ENCODE measurements around the gene NKD2. TPM values are rescaled to one million over a fixed set of nuclear protein-coding genes. Genes with fewer than 3 reads are reported as not detected.

Gene NKD2
- 1 to 10 TPM in 1 of 2 experiments, under 1 TPM in 1; 0.41 to 1.1 TPM for total RNA-seq

GRCh38 chr5:1008451-1009358 lies at the start of gene NKD2:
Gene NKD2 (plus strand): TSS chr5:1008802. CDS start chr5:1009058, 256 bp downstream.
- H3K4me3 Mint-ChIP-seq: peak within 1 kb of the TSS; percentile 47
- ChIA-PET CTCF (interaction anchor here (0.6 to 3.2 kb wide), 4 partner anchors 77 to 339 kb away, joined by 3 to 11 read pairs (median 4); no protein-coding TSS in a partner anchor), POLR2A (no interaction called here)
- no peaks in the 10 kb centered on the region for H3K9me3 Mint-ChIP-seq
- intact Hi-C loops (cut with micrococcal nuclease): no loop called here
- H3K27ac Mint-ChIP-seq: no peak within 1 kb of the TSS
- H3K36me3 Mint-ChIP-seq: no peaks in the 10 kb centered on the region
- H3K27me3 Mint-ChIP-seq: peaks cover 53% of the 10 kb centered on the region
- DNase-seq: peak; percentile 42
- peaks cover 13% of the 10 kb centered on the region for H3K4me1 Mint-ChIP-seq (ENCODE audit: low read depth)

DNA sequence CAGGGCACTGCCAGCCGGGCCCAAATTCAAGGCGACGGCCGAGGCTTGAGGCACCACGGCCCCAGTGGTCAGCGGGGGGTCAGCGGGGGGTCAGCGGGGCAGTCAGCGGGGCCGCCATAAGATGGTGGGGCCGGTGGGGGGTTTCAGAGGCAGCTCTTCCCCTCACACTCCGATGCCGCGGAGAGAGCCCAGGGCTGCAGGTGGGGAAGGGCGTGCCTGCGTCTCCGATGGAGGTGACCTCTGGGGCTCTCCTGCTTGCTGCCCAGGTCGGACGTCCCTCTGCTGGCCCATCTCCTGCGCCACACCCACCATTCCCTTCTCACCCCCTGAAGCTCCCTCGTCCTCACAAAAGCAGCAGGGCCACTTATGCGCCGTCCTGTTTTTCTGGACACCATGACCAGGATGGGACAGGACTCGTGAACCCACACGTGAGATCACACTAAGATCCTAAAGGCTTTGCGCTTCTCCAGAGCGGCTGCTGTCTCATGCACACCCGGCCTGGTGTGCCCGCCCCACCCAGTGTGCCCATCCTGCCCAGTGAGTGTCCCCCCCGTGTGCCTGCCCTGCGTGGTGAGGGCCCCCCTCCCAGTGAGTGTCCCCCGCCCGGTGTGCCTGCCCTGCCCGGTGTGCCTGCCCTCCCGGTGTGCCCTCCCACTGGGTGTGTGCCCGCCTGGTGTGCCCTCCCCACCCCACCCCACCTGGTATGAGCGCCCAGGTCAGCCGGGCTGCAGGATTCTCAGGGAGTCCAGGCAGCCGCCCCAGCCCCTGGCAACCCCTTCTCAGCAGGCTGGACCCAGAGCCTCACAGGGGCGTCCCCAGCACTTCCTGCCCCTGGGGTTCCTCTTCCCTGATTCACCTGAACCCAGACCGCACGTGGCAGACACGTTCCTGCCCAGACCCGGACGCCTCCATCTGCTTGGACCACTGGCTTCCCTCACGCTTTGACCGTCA lies 48.7 kb upstream of the NKD2 start:
- DNase-seq: no peak
- ChIA-PET CTCF (no interaction called here), POLR2A (no interaction called here)
- H3K9me3 Mint-ChIP-seq: no peaks in the 10 kb centered on the region
- H3K4me1 Mint-ChIP-seq (ENCODE audit: low read depth): peaks cover 34% of the 10 kb centered on the region
- no peaks in the 10 kb centered on the region for H3K36me3 Mint-ChIP-seq
- H3K27me3 Mint-ChIP-seq: peaks cover 26% of the 10 kb centered on the region
- H3K4me3 Mint-ChIP-seq: no peak overlapping the region
- H3K27ac Mint-ChIP-seq: no peak overlapping the region
- intact Hi-C loops (cut with micrococcal nuclease): no loop called here

DNA sequence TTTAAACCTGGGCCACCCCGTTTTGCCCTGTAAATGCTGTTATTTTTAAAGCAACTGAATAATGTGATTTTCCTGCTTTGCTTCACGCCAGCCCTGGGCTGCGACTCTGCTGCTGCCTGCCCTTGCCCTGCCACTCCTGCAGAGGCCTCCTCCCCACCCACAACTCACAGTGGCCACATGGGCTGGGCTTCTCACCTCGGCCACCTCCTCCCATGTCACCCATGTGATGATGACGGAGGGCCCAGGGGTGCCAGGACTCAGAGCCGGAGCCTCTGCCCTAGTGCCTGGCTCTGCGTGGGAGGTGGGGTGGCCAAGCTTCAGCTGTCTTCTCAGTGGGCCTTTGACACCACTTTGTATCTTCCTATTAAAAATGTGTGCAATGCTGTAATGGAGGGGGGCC lies 48.1 kb upstream of the NKD2 start:
- DNase-seq: no peak
- intact Hi-C loops (cut with micrococcal nuclease): no loop called here
- Mint-ChIP-seq H3K36me3 (no peaks in the 10 kb centered on the region), H3K4me3 (no peak overlapping the region), H3K27me3 (peaks cover 27% of the 10 kb centered on the region), H3K4me1 (ENCODE audit: low read depth) (peaks cover 30% of the 10 kb centered on the region), H3K27ac (no peak overlapping the region), H3K9me3 (no peaks in the 10 kb centered on the region)
- ChIA-PET POLR2A (no interaction called here), CTCF (no interaction called here)

DNA sequence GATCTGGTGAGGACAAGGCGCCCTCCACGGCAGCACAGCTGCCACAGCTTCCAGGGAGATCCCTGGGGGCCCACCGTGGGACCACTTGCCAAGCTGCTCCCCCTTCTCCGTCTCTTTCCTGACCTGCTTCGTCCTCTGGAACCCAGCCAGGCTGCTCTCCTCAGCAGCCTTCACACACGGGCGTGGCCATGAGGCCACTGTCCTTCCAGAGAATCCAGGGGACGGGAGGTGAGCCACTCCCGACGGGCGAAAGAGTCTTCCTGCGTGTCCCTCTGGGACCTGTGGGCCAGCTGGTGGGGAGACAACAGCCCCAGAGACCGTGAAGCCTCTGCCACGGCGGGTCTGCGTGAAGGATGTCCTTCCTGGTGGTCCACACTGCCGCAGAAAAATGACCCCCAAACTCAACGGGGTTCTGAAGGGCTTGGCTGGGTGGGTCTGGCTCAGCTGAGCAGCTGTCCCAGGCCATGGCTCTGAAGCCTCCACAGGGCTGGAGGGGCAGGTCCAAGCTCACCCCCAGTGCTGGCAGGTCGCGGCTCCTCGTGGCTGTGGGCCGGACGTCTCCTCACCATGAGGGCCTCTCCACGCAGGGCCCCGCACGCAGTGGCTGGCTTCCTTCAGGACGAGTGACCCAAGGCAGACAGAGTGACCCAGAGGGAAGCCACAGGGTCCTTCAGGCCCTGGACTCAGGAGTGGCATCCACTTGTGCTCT lies 47.4 kb upstream of the NKD2 start:
- DNase-seq: no peak
- Mint-ChIP-seq H3K4me1 (ENCODE audit: low read depth) (peaks cover 28% of the 10 kb centered on the region), H3K27ac (no peak overlapping the region), H3K4me3 (no peak overlapping the region), H3K36me3 (no peaks in the 10 kb centered on the region), H3K27me3 (peaks cover 28% of the 10 kb centered on the region), H3K9me3 (no peaks in the 10 kb centered on the region)
- ChIA-PET CTCF (no interaction called here), POLR2A (no interaction called here)
- intact Hi-C loops (cut with micrococcal nuclease): no loop called here

DNA sequence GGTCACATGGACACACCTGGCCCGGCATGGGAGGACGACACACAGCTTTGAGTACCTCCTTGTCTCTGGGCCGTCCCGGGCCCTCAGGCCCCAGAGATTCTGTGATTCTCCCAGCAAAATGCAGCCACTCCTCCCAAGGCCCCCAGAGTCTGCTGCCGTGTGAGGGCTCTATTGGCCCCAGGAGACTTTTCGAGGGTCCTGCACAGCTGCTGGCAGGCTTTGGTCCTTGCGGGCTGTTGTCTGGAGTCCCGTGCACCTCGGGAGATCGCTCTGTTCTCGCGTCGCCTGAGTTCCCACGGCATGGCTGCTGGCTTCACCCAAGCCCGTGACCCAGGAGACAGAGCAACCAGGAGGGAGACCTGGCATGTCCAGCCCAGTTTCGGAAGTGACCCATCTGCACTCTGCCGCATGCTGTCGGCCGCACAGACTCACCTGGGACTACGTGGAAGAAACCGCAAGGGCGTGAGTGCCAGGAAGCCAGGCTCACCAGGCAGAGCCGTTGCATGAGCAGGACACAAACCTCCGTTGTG lies 46.8 kb upstream of the NKD2 start:
- intact Hi-C loops (cut with micrococcal nuclease): no loop called here
- Mint-ChIP-seq H3K4me3 (no peak overlapping the region), H3K9me3 (no peaks in the 10 kb centered on the region), H3K36me3 (no peaks in the 10 kb centered on the region), H3K27me3 (peaks cover 28% of the 10 kb centered on the region), H3K27ac (no peak overlapping the region), H3K4me1 (ENCODE audit: low read depth) (peaks cover 26% of the 10 kb centered on the region)
- CTCF ChIA-PET: no interaction called here
- DNase-seq: no peak
- POLR2A ChIA-PET: no interaction called here

- Mint-ChIP-seq H3K9me3 (no peaks in the 10 kb centered on the region), H3K27me3 (peaks cover 28% of the 10 kb centered on the region), H3K4me3 (no peak overlapping the region), H3K27ac (no peak overlapping the region), H3K36me3 (no peaks in the 10 kb centered on the region), H3K4me1 (ENCODE audit: low read depth) (peaks cover 20% of the 10 kb centered on the region)
- ChIA-PET CTCF (no interaction called here), POLR2A (no interaction called here)
- DNase-seq: no peak
- intact Hi-C loops (cut with micrococcal nuclease): no loop called here
These were observed 46.2 kb upstream of the NKD2 start for GRCh38 chr5:962386-962785.

GRCh38 chr5:962801-963200 lies 45.8 kb upstream of the NKD2 start:
- intact Hi-C loops (cut with micrococcal nuclease): no loop called here

GRCh38 chr5:963310-963672 lies 45.3 kb upstream of the NKD2 start:
- DNase-seq: no peak
- Mint-ChIP-seq H3K9me3 (no peaks in the 10 kb centered on the region), H3K4me3 (no peak overlapping the region), H3K4me1 (ENCODE audit: low read depth) (peaks cover 14% of the 10 kb centered on the region), H3K36me3 (no peaks in the 10 kb centered on the region), H3K27ac (peak overlapping the region; percentile 83), H3K27me3 (peaks cover 36% of the 10 kb centered on the region)
- intact Hi-C loops (cut with micrococcal nuclease): no loop called here
- ChIA-PET CTCF (no interaction called here), POLR2A (no interaction called here)

More at GRCh38 chr5:962801-963200, 45.8 kb upstream of the NKD2 start:
- peaks cover 16% of the 10 kb centered on the region for H3K4me1 Mint-ChIP-seq (ENCODE audit: low read depth)
- ChIA-PET CTCF (no interaction called here), POLR2A (no interaction called here)
- no peak overlapping the region for H3K27ac Mint-ChIP-seq
- H3K9me3 Mint-ChIP-seq: no peaks in the 10 kb centered on the region
- DNase-seq: no peak
- no peaks in the 10 kb centered on the region for H3K36me3 Mint-ChIP-seq
- peaks cover 32% of the 10 kb centered on the region for H3K27me3 Mint-ChIP-seq
- H3K4me3 Mint-ChIP-seq: no peak overlapping the region

GRCh38 chr5:963673-964531 lies 44.7 kb upstream of the NKD2 start:
- no peaks in the 10 kb centered on the region for H3K36me3 Mint-ChIP-seq
- POLR2A ChIA-PET: no interaction called here
- CTCF ChIA-PET: no interaction called here
- peak overlapping the region; percentile 83 for H3K27ac Mint-ChIP-seq
- no peaks in the 10 kb centered on the region for H3K9me3 Mint-ChIP-seq
- peaks cover 14% of the 10 kb centered on the region for H3K4me1 Mint-ChIP-seq (ENCODE audit: low read depth)
- peak overlapping the region; percentile 6 for H3K4me3 Mint-ChIP-seq
- intact Hi-C loops (cut with micrococcal nuclease): no loop called here
- peaks cover 41% of the 10 kb centered on the region for H3K27me3 Mint-ChIP-seq
- peak; percentile 74 for DNase-seq

DNA sequence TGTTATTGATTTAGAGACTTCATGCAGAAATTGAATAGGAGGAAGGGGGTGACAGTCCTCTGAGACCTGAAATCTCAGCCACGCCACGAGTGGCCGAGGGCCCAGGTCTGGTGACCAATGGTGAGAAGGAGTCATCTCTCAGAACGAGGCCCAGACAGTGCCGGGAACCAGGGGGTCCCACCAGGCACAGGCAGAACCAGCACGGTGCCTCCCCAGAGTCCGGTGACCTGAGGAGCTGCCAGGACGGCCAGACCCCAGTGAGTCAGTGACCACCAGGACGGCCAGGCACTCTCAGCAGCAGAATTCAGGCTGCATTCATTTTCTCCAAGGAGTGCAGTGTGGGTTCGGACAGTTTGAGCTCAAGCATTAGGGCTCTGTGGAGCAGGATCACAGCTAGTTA lies 43.8 kb upstream of the NKD2 start:
- peak overlapping the region; percentile 8 for H3K27ac Mint-ChIP-seq

DNA sequence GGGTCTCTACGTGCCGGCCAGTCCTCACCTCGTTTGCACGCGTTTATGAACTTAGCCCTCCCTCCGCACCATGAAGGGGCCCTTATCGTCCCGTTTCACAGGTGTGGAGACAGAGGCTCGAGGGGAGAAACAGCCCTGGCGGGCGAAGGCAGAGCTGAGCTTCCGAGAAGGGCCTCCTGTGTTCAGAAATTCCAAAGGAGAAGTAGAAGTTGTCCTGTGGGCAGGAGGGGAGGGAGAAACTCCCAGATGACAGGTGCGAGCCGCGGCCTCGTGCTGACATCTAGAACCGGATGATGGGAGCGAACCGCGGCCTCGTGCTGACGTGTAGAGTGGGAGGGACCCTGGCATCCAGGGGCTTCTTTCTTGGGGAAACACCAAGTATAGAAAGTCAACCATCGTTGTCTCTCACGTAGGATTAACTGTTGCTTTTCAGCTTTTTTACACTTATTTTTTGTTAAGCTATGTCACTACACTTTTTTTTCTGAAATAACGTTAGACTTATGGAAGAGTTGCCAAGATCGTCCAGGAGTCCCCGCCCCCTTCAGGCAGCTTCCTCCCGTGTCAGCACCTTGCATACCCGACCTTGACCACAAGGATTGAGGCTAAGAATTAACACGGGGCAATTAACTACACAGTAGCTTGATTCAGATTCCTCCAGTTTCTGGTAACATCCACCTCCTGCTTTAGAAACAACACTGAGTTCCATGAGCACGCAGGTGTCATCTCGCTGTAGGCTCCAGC lies 42.8 kb upstream of the NKD2 start:
- Mint-ChIP-seq H3K36me3 (no peaks in the 10 kb centered on the region), H3K27me3 (peaks cover 49% of the 10 kb centered on the region), H3K27ac (no peak overlapping the region), H3K4me1 (ENCODE audit: low read depth) (peaks cover 18% of the 10 kb centered on the region), H3K9me3 (no peaks in the 10 kb centered on the region), H3K4me3 (no peak overlapping the region)
- intact Hi-C loops (cut with micrococcal nuclease): no loop called here
- POLR2A ChIA-PET: no interaction called here
- no peak for DNase-seq
- CTCF ChIA-PET: interaction anchor here (0.6 kb wide), 1 partner anchor 24 kb away, joined by 3 read pairs; no protein-coding TSS in a partner anchor

More for the DNA sequence above, 43.8 kb upstream of the NKD2 start:
- no peaks in the 10 kb centered on the region for H3K36me3 Mint-ChIP-seq
- no peak overlapping the region for H3K4me3 Mint-ChIP-seq
- ChIA-PET CTCF (no interaction called here), POLR2A (no interaction called here)
- peaks cover 18% of the 10 kb centered on the region for H3K4me1 Mint-ChIP-seq (ENCODE audit: low read depth)
- DNase-seq: no peak
- H3K9me3 Mint-ChIP-seq: no peaks in the 10 kb centered on the region
- H3K27me3 Mint-ChIP-seq: peaks cover 46% of the 10 kb centered on the region
- intact Hi-C loops (cut with micrococcal nuclease): no loop called here

All from activated CD4-positive, alpha-beta memory T cell treated with anti-CD3 and anti-CD28 coated beads for 36 hours (primary cell).